HEK293 (cell line): Measurements from ENCODE around the gene MMRN2.

ENCODE experiments used
- CTCF ChIA-PET: fragments of 350-600 bp; formaldehyde crosslinking; extraction: SDS; loops from one replicate; lab custom pipeline; 2021; ENCODE audit warnings: antibody characterized with exemption; lab: Yijun Ruan, JAX
- POLR2A ChIA-PET: fragments of 300-600 bp; formaldehyde crosslinking; extraction: SDS; loops from one replicate; lab custom pipeline; 2020; ENCODE audit warnings: antibody characterized with exemption, inconsistent platforms; lab: Yijun Ruan, JAX
- H3K27ac ChIP-seq: fragments of 200-500 bp; sonication (Bioruptor generic); 2 replicates; pipeline ENCODE4 v1.5.1; 2014; ENCODE audit warnings: low read depth, low read length, control low read depth, inconsistent platforms; ENCODE audit errors: extremely low read depth
- H3K36me3 ChIP-seq, 2 experiments: fragments of 200-500 bp in 1 of 2; sonication (Bioruptor generic) in 1 of 2; 1 replicate in 1 of 2; 2 replicates in 1 of 2; pipeline ENCODE4 v1.5.1; 2014 to 2017; ENCODE audit warnings: inconsistent platforms in 2 of 2, low read length in 2 of 2; ENCODE audit not compliant: control insufficient read depth in 2 of 2, insufficient read depth in 1 of 2
- H3K4me1 ChIP-seq: fragments of 200-500 bp; sonication (Bioruptor generic); 2 replicates; pipeline ENCODE4 v1.5.1; 2014; ENCODE audit warnings: mild to moderate bottlenecking, low read length, inconsistent platforms; ENCODE audit not compliant: control insufficient read depth, insufficient read depth
- H3K4me3 ChIP-seq: 2 replicates; pipeline ENCODE4 v1.5.1; 2011; ENCODE audit warnings: low read depth, mild to moderate bottlenecking, control low read depth, low read length, moderate library complexity
- H3K9me3 ChIP-seq: fragments of 200-500 bp; sonication (Bioruptor generic); 2 replicates; pipeline ENCODE4 v1.5.1; 2014; ENCODE audit warnings: low read depth, low read length, inconsistent platforms; ENCODE audit not compliant: control insufficient read depth, insufficient read depth
- BCL11B ChIP-seq: fragments of 450-650 bp; formaldehyde crosslinking; IDR thresholded peaks from 2 replicates; pipeline ENCODE4 v1.5.1; 2016; ENCODE audit warnings: low read depth, missing biosample characterization, missing genetic modification characterization
- EGR2 ChIP-seq: fragments of 450-650 bp; formaldehyde crosslinking; IDR thresholded peaks from 2 replicates; pipeline ENCODE4 v1.5.1; 2016; ENCODE audit warnings: low read depth, missing biosample characterization, missing genetic modification characterization
- GLIS1 ChIP-seq: fragments of 450-650 bp; formaldehyde crosslinking; IDR thresholded peaks from 2 replicates; pipeline ENCODE4 v1.5.1; 2016; ENCODE audit warnings: missing biosample characterization, missing genetic modification characterization
- HOXC10 ChIP-seq: sonication (generic); formaldehyde crosslinking; IDR thresholded peaks from 2 replicates; pipeline ENCODE4 v1.8.1; 2023; ENCODE audit warnings: mild to moderate bottlenecking, missing genetic modification reagents
- ZBTB8A ChIP-seq: fragments of 450-650 bp; formaldehyde crosslinking; IDR thresholded peaks from 2 replicates; pipeline ENCODE4 v1.5.1; 2016; ENCODE audit warnings: missing biosample characterization, missing genetic modification characterization
- ZIC2 ChIP-seq: fragments of 450-650 bp; formaldehyde crosslinking; IDR thresholded peaks from 2 replicates; pipeline ENCODE4 v1.5.1; 2016; ENCODE audit warnings: missing biosample characterization, missing genetic modification characterization
- ZNF157 ChIP-seq: fragments of 450-650 bp; formaldehyde crosslinking; IDR thresholded peaks from 2 replicates; pipeline ENCODE4 v1.5.1; 2016; ENCODE audit warnings: missing biosample characterization, missing genetic modification characterization
- ZNF175 ChIP-seq: fragments of 450-650 bp; formaldehyde crosslinking; IDR thresholded peaks from 2 replicates; pipeline ENCODE4 v1.5.1; 2016; ENCODE audit warnings: missing biosample characterization, missing genetic modification characterization
- ZNF248 ChIP-seq: fragments of 450-650 bp; formaldehyde crosslinking; IDR thresholded peaks from 2 replicates; pipeline ENCODE4 v1.5.1; 2017; ENCODE audit warnings: missing biosample characterization, missing genetic modification characterization
- ZNF341 ChIP-seq: fragments of 450-650 bp; formaldehyde crosslinking; IDR thresholded peaks from 2 replicates; pipeline ENCODE4; 2016; ENCODE audit warnings: low read depth, missing biosample characterization, missing genetic modification characterization
- ZNF423 ChIP-seq: fragments of 450-650 bp; formaldehyde crosslinking; IDR thresholded peaks from 2 replicates; pipeline ENCODE4 v1.5.1; 2016; ENCODE audit warnings: missing biosample characterization, missing genetic modification characterization
- ZNF600 ChIP-seq: fragments of 450-650 bp; formaldehyde crosslinking; IDR thresholded peaks from 2 replicates; pipeline ENCODE4 v1.5.1; 2016; ENCODE audit warnings: missing biosample characterization, missing genetic modification characterization
- ZNF610 ChIP-seq: fragments of 450-650 bp; formaldehyde crosslinking; IDR thresholded peaks from 2 replicates; pipeline ENCODE4 v1.5.1; 2016; ENCODE audit warnings: missing biosample characterization, missing genetic modification characterization, borderline replicate concordance
- ZNF623 ChIP-seq: fragments of 450-650 bp; formaldehyde crosslinking; IDR thresholded peaks from 2 replicates; pipeline ENCODE4 v1.5.1; 2016; ENCODE audit warnings: missing biosample characterization, missing genetic modification characterization
- ZNF76 ChIP-seq: fragments of 450-650 bp; formaldehyde crosslinking; IDR thresholded peaks from 2 replicates; pipeline ENCODE4; 2016; ENCODE audit warnings: low read depth, missing biosample characterization, missing genetic modification characterization, borderline replicate concordance
- ZNF776 ChIP-seq: fragments of 450-650 bp; formaldehyde crosslinking; IDR thresholded peaks from 2 replicates; pipeline ENCODE4 v1.5.0; 2017; ENCODE audit warnings: missing biosample characterization, missing genetic modification characterization, borderline replicate concordance
- ZNF830 ChIP-seq: fragments of 450-650 bp; IDR thresholded peaks from 2 replicates; pipeline ENCODE4 v1.5.0; 2018; ENCODE audit warnings: missing biosample characterization, missing genetic modification characterization, low read depth, mild to moderate bottlenecking, moderate library complexity
- ZNF837 ChIP-seq: fragments of 450-650 bp; formaldehyde crosslinking; IDR thresholded peaks from 2 replicates; pipeline ENCODE4 v1.5.1; 2016; ENCODE audit warnings: missing biosample characterization, missing genetic modification characterization
- TF ChIP-seq, protein P1 (sequence below): fragments of 450-650 bp; formaldehyde crosslinking; IDR thresholded peaks from 2 replicates; pipeline ENCODE4 v1.5.1; 2017; ENCODE audit warnings: missing biosample characterization, missing genetic modification characterization
- TF ChIP-seq, protein P2 (sequence below): fragments of 450-650 bp; formaldehyde crosslinking; IDR thresholded peaks from 2 replicates; pipeline ENCODE4 v1.5.1; 2017; ENCODE audit warnings: missing biosample characterization, mild to moderate bottlenecking, missing genetic modification characterization, moderate library complexity
- TF ChIP-seq, protein P3 (sequence below): fragments of 450-650 bp; IDR thresholded peaks from 2 replicates; pipeline ENCODE4 v1.5.1; 2018; ENCODE audit warnings: missing biosample characterization, missing genetic modification characterization
- TF ChIP-seq, protein P4 (sequence below): fragments of 450-650 bp; formaldehyde crosslinking; IDR thresholded peaks from 2 replicates; pipeline ENCODE4 v1.5.1; 2016; ENCODE audit warnings: missing biosample characterization, missing genetic modification characterization
- TF ChIP-seq, protein P5 (sequence below): sonication (generic); formaldehyde crosslinking; IDR thresholded peaks from 2 replicates; pipeline ENCODE4 v1.8.1; 2022; ENCODE audit warnings: mild to moderate bottlenecking, moderate library complexity, missing genetic modification reagents
- TF ChIP-seq, protein P6 (sequence below): fragments of 450-650 bp; formaldehyde crosslinking; IDR thresholded peaks from 2 replicates; pipeline ENCODE4 v1.5.1; 2016; ENCODE audit warnings: missing biosample characterization, missing genetic modification characterization
- TF ChIP-seq, protein P7 (sequence below): fragments of 450-650 bp; formaldehyde crosslinking; IDR thresholded peaks from 2 replicates; pipeline ENCODE4 v1.5.1; 2017; ENCODE audit warnings: missing biosample characterization, missing genetic modification characterization

Gene MMRN2

DNA sequence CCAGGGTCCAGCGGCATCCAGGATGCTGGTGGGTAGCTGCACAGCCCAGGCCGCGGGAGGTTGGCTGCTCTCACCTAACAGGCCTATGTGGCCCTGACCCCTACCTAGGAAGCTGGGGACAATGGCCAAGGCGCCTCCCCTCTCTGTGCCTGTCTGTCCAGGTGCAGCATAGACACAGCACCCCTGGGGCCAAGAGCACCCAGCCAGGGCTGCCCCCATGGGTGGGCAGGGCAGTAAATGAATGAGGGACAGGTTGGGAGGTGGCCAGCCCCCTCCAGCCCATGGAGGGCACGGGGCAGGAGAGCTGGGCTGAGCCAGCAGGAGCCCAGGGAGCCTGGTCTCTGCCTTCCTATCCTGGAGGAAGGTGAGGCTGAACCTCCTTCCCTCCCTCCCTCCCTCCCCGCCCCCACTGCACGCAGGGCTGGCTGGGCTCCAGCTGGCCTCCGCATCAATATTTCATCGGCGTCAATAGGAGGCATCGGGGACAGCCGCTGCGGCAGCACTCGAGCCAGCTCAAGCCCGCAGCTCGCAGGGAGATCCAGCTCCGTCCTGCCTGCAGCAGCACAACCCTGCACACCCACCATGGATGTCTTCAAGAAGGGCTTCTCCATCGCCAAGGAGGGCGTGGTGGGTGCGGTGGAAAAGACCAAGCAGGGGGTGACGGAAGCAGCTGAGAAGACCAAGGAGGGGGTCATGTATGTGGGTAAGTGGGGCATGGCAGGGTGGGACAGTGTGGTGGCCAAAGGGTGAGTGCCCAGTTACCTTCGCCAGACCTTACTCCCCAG is 893 bp upstream of the MMRN2 start, which contains the start of gene SNCG:
TSS of gene SNCG (plus strand) at position 484 of the 785 bp plus-strand sequence. CDS start at position 583, 99 bp downstream.
- Histone ChIP-seq H3K4me1 (no peaks in the 10 kb centered on the region), H3K9me3 (no peaks in the 10 kb centered on the region), H3K4me3 (no peak within 1 kb of the TSS), H3K27ac (no peak within 1 kb of the TSS), H3K36me3 (no peaks in the 10 kb centered on the region)
- ChIA-PET POLR2A (no interaction called here), CTCF (interaction anchor here (1.4 to 3.8 kb wide), 3 partner anchors 11 to 20 kb away, joined by 11 to 21 read pairs (median 14); no protein-coding TSS in a partner anchor)
- TF ChIP-seq ZNF175 (tag by site-specific recombination): no peak
- TF ChIP-seq ZBTB8A (tag by site-specific recombination): 0 out of 2 replicates have a peak, but pooled peaks have one; percentile 21
- no peak for TF ChIP-seq ZNF776 (tag by site-specific recombination)
- TF ChIP-seq ZNF623 (tag by site-specific recombination): no peak
- TF ChIP-seq ZNF157 (tag by site-specific recombination): no peak
- TF ChIP-seq, protein P1, sequence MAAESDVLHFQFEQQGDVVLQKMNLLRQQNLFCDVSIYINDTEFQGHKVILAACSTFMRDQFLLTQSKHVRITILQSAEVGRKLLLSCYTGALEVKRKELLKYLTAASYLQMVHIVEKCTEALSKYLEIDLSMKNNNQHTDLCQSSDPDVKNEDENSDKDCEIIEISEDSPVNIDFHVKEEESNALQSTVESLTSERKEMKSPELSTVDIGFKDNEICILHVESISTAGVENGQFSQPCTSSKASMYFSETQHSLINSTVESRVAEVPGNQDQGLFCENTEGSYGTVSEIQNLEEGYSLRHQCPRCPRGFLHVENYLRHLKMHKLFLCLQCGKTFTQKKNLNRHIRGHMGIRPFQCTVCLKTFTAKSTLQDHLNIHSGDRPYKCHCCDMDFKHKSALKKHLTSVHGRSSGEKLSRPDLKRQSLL (tag by site-specific recombination): no peak
- no peak for TF ChIP-seq EGR2 (tag by site-specific recombination)
- no peak for TF ChIP-seq ZNF76 (tag by site-specific recombination)
- TF ChIP-seq BCL11B: no peak
- TF ChIP-seq, protein P2, sequence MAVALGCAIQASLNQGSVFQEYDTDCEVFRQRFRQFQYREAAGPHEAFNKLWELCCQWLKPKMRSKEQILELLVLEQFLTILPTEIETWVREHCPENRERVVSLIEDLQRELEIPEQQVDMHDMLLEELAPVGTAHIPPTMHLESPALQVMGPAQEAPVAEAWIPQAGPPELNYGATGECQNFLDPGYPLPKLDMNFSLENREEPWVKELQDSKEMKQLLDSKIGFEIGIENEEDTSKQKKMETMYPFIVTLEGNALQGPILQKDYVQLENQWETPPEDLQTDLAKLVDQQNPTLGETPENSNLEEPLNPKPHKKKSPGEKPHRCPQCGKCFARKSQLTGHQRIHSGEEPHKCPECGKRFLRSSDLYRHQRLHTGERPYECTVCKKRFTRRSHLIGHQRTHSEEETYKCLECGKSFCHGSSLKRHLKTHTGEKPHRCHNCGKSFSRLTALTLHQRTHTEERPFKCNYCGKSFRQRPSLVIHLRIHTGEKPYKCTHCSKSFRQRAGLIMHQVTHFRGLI (tag by site-specific recombination): peak; percentile 78
- TF ChIP-seq, protein P3, sequence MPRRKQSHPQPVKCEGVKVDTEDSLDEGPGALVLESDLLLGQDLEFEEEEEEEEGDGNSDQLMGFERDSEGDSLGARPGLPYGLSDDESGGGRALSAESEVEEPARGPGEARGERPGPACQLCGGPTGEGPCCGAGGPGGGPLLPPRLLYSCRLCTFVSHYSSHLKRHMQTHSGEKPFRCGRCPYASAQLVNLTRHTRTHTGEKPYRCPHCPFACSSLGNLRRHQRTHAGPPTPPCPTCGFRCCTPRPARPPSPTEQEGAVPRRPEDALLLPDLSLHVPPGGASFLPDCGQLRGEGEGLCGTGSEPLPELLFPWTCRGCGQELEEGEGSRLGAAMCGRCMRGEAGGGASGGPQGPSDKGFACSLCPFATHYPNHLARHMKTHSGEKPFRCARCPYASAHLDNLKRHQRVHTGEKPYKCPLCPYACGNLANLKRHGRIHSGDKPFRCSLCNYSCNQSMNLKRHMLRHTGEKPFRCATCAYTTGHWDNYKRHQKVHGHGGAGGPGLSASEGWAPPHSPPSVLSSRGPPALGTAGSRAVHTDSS (tag by site-specific recombination): no peak
- TF ChIP-seq ZNF830 (tag by site-specific recombination): no peak
- peak; percentile 32 for TF ChIP-seq ZIC2 (tag by site-specific recombination)
- TF ChIP-seq, protein P4, sequence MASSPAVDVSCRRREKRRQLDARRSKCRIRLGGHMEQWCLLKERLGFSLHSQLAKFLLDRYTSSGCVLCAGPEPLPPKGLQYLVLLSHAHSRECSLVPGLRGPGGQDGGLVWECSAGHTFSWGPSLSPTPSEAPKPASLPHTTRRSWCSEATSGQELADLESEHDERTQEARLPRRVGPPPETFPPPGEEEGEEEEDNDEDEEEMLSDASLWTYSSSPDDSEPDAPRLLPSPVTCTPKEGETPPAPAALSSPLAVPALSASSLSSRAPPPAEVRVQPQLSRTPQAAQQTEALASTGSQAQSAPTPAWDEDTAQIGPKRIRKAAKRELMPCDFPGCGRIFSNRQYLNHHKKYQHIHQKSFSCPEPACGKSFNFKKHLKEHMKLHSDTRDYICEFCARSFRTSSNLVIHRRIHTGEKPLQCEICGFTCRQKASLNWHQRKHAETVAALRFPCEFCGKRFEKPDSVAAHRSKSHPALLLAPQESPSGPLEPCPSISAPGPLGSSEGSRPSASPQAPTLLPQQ (tag by site-specific recombination): no peak
- TF ChIP-seq, protein P5, sequence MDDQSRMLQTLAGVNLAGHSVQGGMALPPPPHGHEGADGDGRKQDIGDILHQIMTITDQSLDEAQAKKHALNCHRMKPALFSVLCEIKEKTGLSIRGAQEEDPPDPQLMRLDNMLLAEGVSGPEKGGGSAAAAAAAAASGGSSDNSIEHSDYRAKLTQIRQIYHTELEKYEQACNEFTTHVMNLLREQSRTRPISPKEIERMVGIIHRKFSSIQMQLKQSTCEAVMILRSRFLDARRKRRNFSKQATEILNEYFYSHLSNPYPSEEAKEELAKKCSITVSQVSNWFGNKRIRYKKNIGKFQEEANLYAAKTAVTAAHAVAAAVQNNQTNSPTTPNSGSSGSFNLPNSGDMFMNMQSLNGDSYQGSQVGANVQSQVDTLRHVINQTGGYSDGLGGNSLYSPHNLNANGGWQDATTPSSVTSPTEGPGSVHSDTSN: no peak
- no peak for TF ChIP-seq GLIS1 (tag by site-specific recombination)
- TF ChIP-seq, protein P6, sequence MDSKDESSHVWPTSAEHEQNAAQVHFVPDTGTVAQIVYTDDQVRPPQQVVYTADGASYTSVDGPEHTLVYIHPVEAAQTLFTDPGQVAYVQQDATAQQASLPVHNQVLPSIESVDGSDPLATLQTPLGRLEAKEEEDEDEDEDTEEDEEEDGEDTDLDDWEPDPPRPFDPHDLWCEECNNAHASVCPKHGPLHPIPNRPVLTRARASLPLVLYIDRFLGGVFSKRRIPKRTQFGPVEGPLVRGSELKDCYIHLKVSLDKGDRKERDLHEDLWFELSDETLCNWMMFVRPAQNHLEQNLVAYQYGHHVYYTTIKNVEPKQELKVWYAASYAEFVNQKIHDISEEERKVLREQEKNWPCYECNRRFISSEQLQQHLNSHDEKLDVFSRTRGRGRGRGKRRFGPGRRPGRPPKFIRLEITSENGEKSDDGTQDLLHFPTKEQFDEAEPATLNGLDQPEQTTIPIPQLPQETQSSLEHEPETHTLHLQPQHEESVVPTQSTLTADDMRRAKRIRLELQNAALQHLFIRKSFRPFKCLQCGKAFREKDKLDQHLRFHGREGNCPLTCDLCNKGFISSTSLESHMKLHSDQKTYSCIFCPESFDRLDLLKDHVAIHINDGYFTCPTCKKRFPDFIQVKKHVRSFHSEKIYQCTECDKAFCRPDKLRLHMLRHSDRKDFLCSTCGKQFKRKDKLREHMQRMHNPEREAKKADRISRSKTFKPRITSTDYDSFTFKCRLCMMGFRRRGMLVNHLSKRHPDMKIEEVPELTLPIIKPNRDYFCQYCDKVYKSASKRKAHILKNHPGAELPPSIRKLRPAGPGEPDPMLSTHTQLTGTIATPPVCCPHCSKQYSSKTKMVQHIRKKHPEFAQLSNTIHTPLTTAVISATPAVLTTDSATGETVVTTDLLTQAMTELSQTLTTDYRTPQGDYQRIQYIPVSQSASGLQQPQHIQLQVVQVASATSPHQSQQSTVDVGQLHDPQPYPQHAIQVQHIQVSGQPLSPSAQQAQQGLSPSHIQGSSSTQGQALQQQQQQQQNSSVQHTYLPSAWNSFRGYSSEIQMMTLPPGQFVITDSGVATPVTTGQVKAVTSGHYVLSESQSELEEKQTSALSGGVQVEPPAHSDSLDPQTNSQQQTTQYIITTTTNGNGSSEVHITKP (tag by site-specific recombination): peak; percentile 48
- TF ChIP-seq ZNF600 (tag by site-specific recombination): peak; percentile 94
- TF ChIP-seq, protein P7, sequence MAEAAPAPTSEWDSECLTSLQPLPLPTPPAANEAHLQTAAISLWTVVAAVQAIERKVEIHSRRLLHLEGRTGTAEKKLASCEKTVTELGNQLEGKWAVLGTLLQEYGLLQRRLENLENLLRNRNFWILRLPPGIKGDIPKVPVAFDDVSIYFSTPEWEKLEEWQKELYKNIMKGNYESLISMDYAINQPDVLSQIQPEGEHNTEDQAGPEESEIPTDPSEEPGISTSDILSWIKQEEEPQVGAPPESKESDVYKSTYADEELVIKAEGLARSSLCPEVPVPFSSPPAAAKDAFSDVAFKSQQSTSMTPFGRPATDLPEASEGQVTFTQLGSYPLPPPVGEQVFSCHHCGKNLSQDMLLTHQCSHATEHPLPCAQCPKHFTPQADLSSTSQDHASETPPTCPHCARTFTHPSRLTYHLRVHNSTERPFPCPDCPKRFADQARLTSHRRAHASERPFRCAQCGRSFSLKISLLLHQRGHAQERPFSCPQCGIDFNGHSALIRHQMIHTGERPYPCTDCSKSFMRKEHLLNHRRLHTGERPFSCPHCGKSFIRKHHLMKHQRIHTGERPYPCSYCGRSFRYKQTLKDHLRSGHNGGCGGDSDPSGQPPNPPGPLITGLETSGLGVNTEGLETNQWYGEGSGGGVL (tag by site-specific recombination): peak; percentile 63
- TF ChIP-seq HOXC10: no peak
- no peak for TF ChIP-seq ZNF837
- no peak for TF ChIP-seq ZNF610 (tag by site-specific recombination)
- peak; percentile 48 for TF ChIP-seq ZNF423 (tag by site-specific recombination)
- peak; percentile 82 for TF ChIP-seq ZNF341 (tag by site-specific recombination)
- no peak for TF ChIP-seq ZNF248 (tag by site-specific recombination)
